K562 (cell line): Measurements from ENCODE around the gene PIK3R1. TPM values are rescaled to one million over a fixed set of nuclear protein-coding genes. Genes with fewer than 3 reads are reported as not detected.
A peak's percentile ranks its signal among the peaks of the same experiment; 100 is the strongest.

Source experiments
- EGR1 ChIP-seq: fragments of 450-650 bp; conservative IDR thresholded peaks from 2 replicates; pipeline ENCODE4 v1.6.1; 2017; ENCODE audit warnings: mild to moderate bottlenecking
- FOXJ3 ChIP-seq: sonication (generic); formaldehyde crosslinking; IDR thresholded peaks from 2 replicates; pipeline ENCODE4 v1.4.0; 2020; ENCODE audit warnings: mild to moderate bottlenecking, missing genetic modification reagents
- GTF2F1 ChIP-seq: IDR thresholded peaks from 2 replicates; pipeline ENCODE4 v1.6.1; 2011; ENCODE audit warnings: low read depth, low read length, improper control_type of control experiment
- JUNB ChIP-seq: fragments of 450-650 bp; formaldehyde crosslinking; conservative IDR thresholded peaks from 2 replicates; pipeline ENCODE4 v1.4.0; 2020; ENCODE audit warnings: mild to moderate bottlenecking
- MAFF ChIP-seq: IDR thresholded peaks from 2 replicates; pipeline ENCODE4 v1.6.1; 2012; ENCODE audit warnings: low read length, improper control_type of control experiment
- MCM5 ChIP-seq: fragments of 450-650 bp; IDR thresholded peaks from 2 replicates; pipeline ENCODE4 v1.6.1; 2016; ENCODE audit warnings: low read depth
- RFX1 ChIP-seq: fragments of 450-650 bp; IDR thresholded peaks from 2 replicates; pipeline ENCODE4 v1.6.1; 2016; ENCODE audit warnings: mild to moderate bottlenecking, moderate library complexity
- SAFB ChIP-seq: fragments of 200-400 bp; formaldehyde crosslinking; IDR thresholded peaks from 2 replicates; pipeline ENCODE4 v1.6.1; 2017; ENCODE audit warnings: low read depth, low read length, borderline replicate concordance
- SAP30 ChIP-seq: fragments of 200-600 bp; sonication (generic); IDR thresholded peaks from 2 replicates; pipeline ENCODE4 v1.6.1; 2012; ENCODE audit warnings: borderline replicate concordance, low read depth, mild to moderate bottlenecking, moderate library complexity, low read length, control low read depth, inconsistent platforms; ENCODE audit not compliant: insufficient read depth, poor library complexity, severe bottlenecking
- WHSC1 ChIP-seq: IDR thresholded peaks from one replicate; pipeline ENCODE4 v1.6.1; 2012; ENCODE audit warnings: low read length, control low read depth, inconsistent platforms
- polyA plus RNA-seq, 8 experiments: library from polyadenylated mRNA; depleted of rRNA in 4 of 8; stranded (reverse) in 5 of 8; unstranded in 3 of 8; fragments of >200 nt; fragmentation: Nextera tagmentation in 2 of 8; fragmentation: Illumina TruSeq in 1 of 8; extraction: Ambion mirVana in 2 of 8; extraction: Trizol in 1 of 8; gene quantifications; 2 replicates each; pipeline versions ENCODE4 v1.2.1 to v1.2.3, GENCODE V29; 2011 to 2014; ENCODE audit warnings: inconsistent platforms in 1 of 8, missing spikeins in 1 of 8
- total RNA-seq, 7 experiments: library from RNA; depleted of rRNA in 6 of 7; stranded (reverse); fragments of >200 nt in 6 of 7; fragmentation: Illumina TruSeq in 2 of 7; extraction: Trizol in 2 of 7; gene quantifications; 2 replicates each; pipeline versions ENCODE4 v1.2.1 to v1.2.3, GENCODE V29; 2011 to 2021; ENCODE audit warnings: low replicate concordance in 1 of 7
- TF ChIP-seq, protein P1 (sequence below), 3 experiments: fragments of 200-800 bp in 1 of 3; fragments of 250-450 bp in 1 of 3; fragments of 450-650 bp in 1 of 3; sonication (Bioruptor Pico) in 1 of 3; sonication (Bioruptor generic) in 1 of 3; formaldehyde crosslinking in 1 of 3; IDR thresholded peaks; 2 replicates each; pipeline versions ENCODE4 v1.6.1 to v1.8.0; 2016 to 2022; ENCODE audit warnings: mild to moderate bottlenecking in 2 of 3, missing genetic modification characterization in 2 of 3, missing compliant biosample characterization in 1 of 3, moderate library complexity in 1 of 3
- TF ChIP-seq, protein P2 (sequence below): fragments of 450-650 bp; conservative IDR thresholded peaks from 2 replicates; pipeline ENCODE4 v1.6.1; 2016; ENCODE audit warnings: missing genetic modification characterization, low read depth, mild to moderate bottlenecking, missing compliant biosample characterization, moderate library complexity
- TF ChIP-seq, protein P3 (sequence below): fragments of 250-450 bp; sonication (Bioruptor Pico); IDR thresholded peaks from 2 replicates; pipeline ENCODE4 v1.5.0; 2021; ENCODE audit warnings: mild to moderate bottlenecking, borderline replicate concordance
- TF ChIP-seq, protein P4 (sequence below): sonication (generic); formaldehyde crosslinking; IDR thresholded peaks from 2 replicates; pipeline ENCODE4 v1.8.0; 2022; ENCODE audit warnings: missing genetic modification reagents, mild to moderate bottlenecking, borderline replicate concordance
- TF ChIP-seq, protein P5 (sequence below), 2 experiments: fragments of 450-650 bp; conservative IDR thresholded peaks; 2 replicates each; pipeline ENCODE4 v1.6.1; 2017; ENCODE audit warnings: mild to moderate bottlenecking in 2 of 2, moderate library complexity in 2 of 2

Gene PIK3R1
- total and polyA plus RNA-seq, 9 of the 15 experiments (the other 6 are each of a cell fraction or from before 2014, with no cell fraction given): 1.1 to 9.7 (median 4.8) TPM

DNA sequence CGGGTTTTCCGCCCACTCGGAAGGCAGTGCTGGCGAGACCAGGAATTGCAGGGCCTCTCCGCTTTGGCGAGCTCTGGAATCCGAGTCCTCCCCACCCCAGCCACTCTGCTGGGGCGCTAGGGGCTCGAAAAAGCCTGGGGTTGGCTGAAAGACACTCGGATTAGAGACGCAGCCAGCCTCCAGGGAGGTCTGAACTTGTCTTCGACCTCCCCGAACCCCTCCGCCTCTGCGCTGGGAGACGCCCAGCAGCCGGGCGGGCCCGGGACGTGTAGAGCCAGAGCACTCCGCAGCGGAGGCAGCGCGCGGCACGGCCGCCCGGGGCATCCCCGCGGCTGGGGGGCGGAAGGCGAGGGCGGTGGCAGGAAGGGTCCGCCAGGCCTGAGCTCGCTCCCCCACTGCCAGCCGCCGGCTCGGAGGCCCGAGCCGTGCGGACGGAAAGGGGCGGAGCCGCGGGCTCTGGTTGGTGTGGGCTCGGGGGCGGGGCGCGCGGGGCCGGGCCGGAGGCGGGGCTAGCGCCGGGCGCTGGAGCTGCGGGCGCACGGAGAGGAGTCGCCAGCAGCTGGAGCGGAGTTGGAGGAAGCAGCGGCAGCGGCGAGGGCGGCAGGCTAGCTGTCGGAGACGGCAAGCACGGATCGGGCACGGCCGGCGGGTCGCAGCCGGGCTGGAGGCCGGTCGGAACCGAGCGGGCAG is at the start of gene PIK3R1 (continued):
- TF ChIP-seq, protein P1, sequence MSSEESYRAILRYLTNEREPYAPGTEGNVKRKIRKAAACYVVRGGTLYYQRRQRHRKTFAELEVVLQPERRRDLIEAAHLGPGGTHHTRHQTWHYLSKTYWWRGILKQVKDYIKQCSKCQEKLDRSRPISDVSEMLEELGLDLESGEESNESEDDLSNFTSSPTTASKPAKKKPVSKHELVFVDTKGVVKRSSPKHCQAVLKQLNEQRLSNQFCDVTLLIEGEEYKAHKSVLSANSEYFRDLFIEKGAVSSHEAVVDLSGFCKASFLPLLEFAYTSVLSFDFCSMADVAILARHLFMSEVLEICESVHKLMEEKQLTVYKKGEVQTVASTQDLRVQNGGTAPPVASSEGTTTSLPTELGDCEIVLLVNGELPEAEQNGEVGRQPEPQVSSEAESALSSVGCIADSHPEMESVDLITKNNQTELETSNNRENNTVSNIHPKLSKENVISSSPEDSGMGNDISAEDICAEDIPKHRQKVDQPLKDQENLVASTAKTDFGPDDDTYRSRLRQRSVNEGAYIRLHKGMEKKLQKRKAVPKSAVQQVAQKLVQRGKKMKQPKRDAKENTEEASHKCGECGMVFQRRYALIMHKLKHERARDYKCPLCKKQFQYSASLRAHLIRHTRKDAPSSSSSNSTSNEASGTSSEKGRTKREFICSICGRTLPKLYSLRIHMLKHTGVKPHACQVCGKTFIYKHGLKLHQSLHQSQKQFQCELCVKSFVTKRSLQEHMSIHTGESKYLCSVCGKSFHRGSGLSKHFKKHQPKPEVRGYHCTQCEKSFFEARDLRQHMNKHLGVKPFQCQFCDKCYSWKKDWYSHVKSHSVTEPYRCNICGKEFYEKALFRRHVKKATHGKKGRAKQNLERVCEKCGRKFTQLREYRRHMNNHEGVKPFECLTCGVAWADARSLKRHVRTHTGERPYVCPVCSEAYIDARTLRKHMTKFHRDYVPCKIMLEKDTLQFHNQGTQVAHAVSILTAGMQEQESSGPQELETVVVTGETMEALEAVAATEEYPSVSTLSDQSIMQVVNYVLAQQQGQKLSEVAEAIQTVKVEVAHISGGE (CRISPR knock-in tag; IDR thresholded peaks at IDR 0.05): peak in 1 of 3 experiments; percentile 74; a peak in 2 of 6 replicates
- TF ChIP-seq WHSC1 (no peak), JUNB (no peak), RFX1 (no peak), EGR1 (peak; percentile 86), GTF2F1 (no peak), MAFF (no peak), MCM5 (no peak), FOXJ3 (CRISPR knock-in tag) (no peak), SAP30 (no peak), SAFB (peak; percentile 0; the same call in 1 of the 2 replicates)
- TF ChIP-seq, protein P2, sequence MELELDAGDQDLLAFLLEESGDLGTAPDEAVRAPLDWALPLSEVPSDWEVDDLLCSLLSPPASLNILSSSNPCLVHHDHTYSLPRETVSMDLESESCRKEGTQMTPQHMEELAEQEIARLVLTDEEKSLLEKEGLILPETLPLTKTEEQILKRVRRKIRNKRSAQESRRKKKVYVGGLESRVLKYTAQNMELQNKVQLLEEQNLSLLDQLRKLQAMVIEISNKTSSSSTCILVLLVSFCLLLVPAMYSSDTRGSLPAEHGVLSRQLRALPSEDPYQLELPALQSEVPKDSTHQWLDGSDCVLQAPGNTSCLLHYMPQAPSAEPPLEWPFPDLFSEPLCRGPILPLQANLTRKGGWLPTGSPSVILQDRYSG: no peak
- TF ChIP-seq, protein P3, sequence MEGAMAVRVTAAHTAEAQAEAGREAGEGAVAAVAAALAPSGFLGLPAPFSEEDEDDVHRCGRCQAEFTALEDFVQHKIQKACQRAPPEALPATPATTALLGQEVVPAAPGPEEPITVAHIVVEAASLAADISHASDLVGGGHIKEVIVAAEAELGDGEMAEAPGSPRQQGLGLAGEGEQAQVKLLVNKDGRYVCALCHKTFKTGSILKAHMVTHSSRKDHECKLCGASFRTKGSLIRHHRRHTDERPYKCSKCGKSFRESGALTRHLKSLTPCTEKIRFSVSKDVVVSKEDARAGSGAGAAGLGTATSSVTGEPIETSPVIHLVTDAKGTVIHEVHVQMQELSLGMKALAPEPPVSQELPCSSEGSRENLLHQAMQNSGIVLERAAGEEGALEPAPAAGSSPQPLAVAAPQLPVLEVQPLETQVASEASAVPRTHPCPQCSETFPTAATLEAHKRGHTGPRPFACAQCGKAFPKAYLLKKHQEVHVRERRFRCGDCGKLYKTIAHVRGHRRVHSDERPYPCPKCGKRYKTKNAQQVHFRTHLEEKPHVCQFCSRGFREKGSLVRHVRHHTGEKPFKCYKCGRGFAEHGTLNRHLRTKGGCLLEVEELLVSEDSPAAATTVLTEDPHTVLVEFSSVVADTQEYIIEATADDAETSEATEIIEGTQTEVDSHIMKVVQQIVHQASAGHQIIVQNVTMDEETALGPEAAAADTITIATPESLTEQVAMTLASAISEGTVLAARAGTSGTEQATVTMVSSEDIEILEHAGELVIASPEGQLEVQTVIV (CRISPR knock-in tag): no peak
- TF ChIP-seq, protein P4, sequence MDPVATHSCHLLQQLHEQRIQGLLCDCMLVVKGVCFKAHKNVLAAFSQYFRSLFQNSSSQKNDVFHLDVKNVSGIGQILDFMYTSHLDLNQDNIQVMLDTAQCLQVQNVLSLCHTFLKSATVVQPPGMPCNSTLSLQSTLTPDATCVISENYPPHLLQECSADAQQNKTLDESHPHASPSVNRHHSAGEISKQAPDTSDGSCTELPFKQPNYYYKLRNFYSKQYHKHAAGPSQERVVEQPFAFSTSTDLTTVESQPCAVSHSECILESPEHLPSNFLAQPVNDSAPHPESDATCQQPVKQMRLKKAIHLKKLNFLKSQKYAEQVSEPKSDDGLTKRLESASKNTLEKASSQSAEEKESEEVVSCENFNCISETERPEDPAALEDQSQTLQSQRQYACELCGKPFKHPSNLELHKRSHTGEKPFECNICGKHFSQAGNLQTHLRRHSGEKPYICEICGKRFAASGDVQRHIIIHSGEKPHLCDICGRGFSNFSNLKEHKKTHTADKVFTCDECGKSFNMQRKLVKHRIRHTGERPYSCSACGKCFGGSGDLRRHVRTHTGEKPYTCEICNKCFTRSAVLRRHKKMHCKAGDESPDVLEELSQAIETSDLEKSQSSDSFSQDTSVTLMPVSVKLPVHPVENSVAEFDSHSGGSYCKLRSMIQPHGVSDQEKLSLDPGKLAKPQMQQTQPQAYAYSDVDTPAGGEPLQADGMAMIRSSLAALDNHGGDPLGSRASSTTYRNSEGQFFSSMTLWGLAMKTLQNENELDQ (CRISPR knock-in tag): no peak
- TF ChIP-seq, protein P5, sequence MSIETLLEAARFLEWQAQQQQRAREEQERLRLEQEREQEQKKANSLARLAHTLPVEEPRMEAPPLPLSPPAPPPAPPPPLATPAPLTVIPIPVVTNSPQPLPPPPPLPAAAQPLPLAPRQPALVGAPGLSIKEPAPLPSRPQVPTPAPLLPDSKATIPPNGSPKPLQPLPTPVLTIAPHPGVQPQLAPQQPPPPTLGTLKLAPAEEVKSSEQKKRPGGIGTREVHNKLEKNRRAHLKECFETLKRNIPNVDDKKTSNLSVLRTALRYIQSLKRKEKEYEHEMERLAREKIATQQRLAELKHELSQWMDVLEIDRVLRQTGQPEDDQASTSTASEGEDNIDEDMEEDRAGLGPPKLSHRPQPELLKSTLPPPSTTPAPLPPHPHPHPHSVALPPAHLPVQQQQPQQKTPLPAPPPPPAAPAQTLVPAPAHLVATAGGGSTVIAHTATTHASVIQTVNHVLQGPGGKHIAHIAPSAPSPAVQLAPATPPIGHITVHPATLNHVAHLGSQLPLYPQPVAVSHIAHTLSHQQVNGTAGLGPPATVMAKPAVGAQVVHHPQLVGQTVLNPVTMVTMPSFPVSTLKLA (conservative IDR thresholded peaks at IDR 0.05): peak in 1 of 2 experiments; percentile 14; a peak in 1 of 4 replicates
